NCI-H2227 treated with DMSO at 0.1 percent for 48 hours (cell line): Measurements from ENCODE around the gene SMARCA2.
"Not testable (repeated sequence)": the region's sequence is repeated elsewhere in the genome, so short reads cannot be mapped to it uniquely, and the experiment has no call there.

Experiments
- DNase-seq: peaks from one replicate; lab custom pipeline; 2025; lab: John Stamatoyannopoulos, UW

The SMARCA2 gene

DNA sequence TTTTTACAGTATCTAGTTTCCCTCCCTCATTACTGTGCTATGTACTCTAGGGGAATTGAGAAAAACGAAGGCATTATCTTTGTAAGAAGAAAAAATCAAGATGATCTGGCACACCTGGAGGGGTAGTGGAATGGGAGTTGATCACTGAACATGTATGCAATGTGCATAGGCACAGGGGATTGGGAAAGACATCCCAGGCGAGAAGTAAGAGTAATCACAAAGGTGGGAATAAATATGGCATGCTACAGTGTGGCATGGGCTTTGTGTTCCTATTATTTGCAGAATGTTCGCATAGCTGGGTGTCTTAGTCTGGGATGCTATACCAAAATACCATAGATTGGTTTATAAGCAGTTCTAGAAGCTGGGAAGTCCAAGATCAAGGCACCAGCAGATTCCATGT, 130.6 kb downstream of the SMARCA2 start:
- DNase-seq: no peak

GRCh38 chr9:2146700-2147099, 131.6 kb downstream of the SMARCA2 start:
- DNase-seq: not testable (repeated sequence)

DNA sequence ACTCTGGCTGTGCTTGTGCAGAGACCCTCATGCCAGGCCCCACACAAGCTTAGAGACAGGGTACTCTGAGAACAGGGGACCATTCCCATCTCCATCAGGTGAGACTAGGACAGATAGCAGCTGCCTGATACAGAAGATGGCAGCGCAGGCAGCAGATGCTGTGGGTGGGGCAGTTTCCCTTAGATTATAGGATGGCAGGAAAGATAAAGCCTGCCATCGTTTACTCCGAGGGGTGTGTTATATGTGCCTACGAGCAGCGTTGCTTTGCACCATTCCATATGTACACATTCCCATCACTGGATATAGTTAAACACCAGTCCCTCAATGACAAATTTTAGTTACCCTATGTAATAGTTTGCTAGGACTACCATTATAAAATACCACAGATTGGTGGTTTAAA, 135.2 kb downstream of the SMARCA2 start:
- DNase-seq: no peak

DNA sequence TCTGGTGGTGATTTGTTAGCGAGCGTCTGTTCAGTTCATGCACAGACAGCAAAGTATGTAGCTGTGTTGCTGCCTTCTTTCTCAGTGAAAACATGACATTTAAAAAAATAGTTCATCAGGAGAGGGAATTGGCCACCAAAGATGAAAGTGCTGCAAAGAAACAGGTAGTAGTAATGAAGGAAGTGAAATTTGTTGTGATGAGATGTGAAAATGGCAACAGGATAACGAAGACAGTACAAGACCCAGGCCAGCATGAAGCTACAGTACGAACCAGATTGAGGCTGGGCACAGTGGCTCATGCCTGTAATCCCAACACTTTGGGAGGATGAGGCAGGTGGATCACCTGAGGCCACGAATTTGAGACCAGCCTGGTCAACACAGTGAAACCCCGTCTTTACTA, 136.0 kb downstream of the SMARCA2 start:
- DNase-seq: no peak

- DNase-seq: no peak
Measured at GRCh38 chr9:2152966-2153629, 138.0 kb downstream of the SMARCA2 start.

- DNase-seq: no peak
Measured at GRCh38 chr9:2153630-2154217, 138.6 kb downstream of the SMARCA2 start.

GRCh38 chr9:2154731-2155130, 139.6 kb downstream of the SMARCA2 start:
- no peak for DNase-seq

DNA sequence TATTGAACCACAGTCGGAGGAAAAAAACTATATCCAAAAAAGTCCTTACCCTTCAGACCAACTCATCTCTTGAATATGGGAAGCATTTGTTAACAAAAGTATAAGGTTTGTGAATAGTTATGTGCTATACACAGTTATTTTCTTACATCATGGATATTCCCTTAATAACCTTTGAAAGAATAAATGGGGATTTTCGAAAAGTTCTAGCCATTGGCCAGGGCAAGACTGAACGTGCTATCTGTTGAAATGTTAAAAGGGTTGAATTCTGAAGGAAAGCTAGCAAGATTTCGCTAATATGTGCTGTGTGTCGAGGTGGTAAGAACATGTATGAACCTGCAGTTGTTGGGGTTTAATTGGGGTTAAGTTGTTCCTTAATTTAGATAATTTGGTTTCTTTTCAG, 140.8 kb downstream of the SMARCA2 start:
- no peak for DNase-seq

DNA sequence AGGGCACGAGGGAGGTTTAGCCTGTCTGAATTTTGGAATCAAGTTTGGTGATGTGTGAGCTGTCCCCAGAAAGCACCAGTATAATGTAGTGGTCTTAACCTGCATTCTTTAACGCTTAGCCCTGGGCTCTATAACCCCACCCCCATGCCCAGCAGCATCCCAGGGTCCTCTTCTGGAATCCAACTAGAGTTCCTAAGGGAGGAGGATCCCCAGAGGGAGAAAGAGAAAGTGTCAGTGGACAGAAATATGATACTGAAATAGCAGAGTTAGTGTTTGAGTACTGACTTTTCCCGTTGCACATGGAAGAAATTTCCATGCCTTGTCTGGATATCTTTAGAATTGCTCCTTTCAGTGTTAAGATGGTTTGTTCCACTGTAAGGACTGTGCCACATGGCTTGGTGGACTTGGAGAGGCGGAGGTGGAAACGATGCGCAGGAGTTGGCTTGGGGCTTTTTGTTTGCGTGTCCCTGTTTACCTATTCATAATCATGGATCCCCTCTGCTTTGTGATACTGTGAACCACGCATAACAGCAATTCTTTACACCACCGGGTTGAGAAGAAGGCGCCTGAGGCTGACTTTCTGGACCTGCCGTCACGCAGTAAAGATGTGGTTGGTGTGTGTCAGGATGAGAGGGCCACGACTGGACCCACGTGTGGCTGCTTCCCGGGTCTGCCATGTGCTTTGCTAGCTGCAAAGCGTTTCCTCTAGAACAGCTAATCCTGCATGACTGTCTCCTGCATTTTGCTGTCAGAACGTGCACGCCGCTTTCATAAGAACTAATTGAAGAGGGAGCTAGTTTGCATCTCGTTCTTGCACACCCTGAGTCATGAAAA, 142.3 kb downstream of the SMARCA2 start:
- DNase-seq: peak; percentile 41

DNA sequence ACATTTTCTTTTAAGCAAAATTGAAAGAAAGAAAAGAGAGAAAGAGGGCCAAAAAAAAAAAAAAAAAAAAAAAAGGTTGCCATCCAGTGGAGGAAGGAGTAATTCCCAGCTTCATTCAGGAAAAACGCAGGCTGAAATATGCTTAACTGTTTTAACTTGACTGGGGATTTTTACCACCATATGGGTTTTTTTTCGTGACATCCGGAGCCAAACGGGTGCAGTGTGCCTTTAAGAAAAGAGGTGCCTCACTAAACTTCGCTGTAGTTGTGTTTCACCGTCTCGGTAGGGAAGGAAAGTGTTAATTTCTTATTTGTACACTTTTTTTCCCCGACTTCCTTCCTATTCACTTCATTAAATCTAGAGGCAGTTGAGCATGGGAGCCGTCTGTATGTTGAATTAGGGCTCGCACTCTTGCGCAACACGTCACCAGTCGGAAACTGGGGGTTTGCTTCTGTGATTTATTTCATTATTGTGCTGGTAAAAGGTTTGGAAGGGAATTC, 143.0 kb downstream of the SMARCA2 start:
- DNase-seq: peak; percentile 45

GRCh38 chr9:2158766-2159430, 143.8 kb downstream of the SMARCA2 start:
- DNase-seq: no peak

DNA sequence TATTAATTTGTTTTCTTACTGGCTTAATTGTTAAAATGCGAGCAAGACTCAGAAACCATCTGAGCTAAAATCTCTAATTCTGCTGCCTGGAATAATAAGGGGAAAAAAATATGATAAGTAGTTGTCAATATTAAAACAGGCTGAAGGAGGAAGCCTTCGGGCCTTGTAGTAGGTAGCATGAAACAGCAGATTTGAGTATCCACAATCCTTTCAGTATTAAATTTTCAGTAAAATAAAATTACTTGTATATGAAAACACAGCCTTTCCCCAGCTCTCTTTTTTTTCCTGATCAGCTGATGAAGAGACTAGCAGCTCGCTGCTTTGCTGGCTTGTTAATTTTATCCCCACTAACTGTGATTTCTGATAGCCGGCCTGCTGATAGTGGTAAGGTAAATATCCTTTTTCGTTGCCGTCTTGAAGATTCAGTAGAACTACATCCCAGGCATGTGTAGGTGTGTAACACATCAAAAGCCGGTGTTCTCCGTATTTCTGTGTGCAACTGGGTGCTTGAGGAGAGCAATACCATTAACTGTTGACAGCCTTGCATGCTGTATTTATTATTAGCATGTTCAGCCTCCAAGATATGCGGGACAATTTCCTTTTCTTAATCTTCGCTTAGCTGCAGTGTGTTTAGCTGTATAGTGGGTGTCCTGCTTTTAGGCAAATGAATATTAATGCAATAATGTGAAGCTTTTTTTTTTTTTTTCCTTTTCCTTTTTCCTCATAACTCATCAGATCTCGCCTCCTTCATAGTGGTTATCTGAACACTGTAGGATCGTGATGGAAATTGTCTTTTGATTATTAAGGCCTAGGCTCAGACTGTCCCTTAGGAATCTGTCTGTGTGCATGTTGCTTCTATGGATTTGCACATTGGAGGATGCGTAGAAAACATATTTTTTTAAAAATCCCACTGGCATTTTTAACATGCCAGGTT, 144.6 kb downstream of the SMARCA2 start:
- peak; percentile 56 for DNase-seq

DNA sequence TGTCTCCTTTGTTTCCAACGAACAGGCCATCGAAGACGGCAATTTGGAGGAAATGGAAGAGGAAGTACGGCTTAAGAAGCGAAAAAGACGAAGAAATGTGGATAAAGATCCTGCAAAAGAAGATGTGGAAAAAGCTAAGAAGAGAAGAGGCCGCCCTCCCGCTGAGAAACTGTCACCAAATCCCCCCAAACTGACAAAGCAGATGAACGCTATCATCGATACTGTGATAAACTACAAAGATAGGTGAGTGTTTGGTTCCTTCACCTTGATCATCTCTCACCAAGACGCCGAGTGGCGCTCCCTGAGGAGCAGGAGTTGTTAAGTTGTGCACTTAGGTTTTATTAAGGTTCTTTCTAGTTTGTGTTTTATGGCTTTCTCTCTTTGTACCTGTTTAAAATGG, 146.5 kb downstream of the SMARCA2 start:
- DNase-seq: no peak

GRCh38 chr9:2163231-2163885, 148.2 kb downstream of the SMARCA2 start:
- DNase-seq: no peak

DNA sequence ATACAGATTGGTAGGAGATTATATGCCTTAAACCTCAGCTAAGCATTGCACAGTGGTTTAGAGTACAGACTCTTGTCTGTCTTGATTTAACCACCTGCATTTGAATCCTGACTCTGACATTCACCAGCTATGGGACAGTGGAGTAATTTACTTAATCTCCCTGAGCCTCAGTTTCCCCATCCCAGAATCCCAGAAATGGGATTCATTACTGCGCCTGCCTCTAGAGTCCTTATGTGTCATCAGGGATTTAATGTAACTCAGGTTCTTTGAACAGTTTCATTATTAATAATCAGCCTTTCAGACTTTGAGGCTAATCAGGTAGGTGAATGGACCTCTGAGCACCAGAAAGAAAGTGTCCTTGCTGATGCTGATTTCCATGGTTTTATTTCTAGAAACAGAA, 149.1 kb downstream of the SMARCA2 start:
- no peak for DNase-seq

- DNase-seq: no peak
Measured at GRCh38 chr9:2166203-2166602, 151.1 kb downstream of the SMARCA2 start.

- DNase-seq: no peak
Measured at GRCh38 chr9:2169035-2169434, 153.9 kb downstream of the SMARCA2 start.

- DNase-seq: no peak
Measured at GRCh38 chr9:2170722-2171121, 155.6 kb downstream of the SMARCA2 start.

- DNase-seq: no peak
Measured at GRCh38 chr9:2173170-2173569, 158.0 kb downstream of the SMARCA2 start.

- no peak for DNase-seq
Measured at GRCh38 chr9:2173861-2174260, 158.7 kb downstream of the SMARCA2 start.

DNA sequence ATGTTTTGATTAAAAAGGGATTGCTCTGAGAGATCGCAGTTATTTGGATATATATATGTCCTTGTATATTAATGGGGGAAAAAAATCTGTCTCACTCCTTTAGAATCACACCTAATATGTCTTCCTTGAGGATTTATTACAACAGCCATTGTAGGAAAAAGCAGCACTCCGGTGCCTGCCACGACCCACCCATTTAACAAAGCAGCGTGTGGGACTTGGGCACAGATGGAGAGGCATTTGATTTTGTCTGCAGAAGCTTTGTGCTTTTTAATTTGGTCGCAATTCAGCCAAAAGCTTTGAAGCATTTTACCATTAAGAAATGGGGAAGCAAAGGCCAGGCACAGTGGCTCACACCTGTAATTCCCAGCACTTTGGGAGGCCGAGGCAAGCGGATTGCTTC, 159.2 kb downstream of the SMARCA2 start:
- no peak for DNase-seq
